Transverse colon (tissue), 4 donors: ENCODE measurements around the gene KCNJ14. TPM values are rescaled to one million over a fixed set of nuclear protein-coding genes. Genes with fewer than 3 reads are reported as not detected.

Experiments
- DNase-seq: peaks from one replicate; pipeline ENCODE4 v3.0.0-alpha.2; 2019
- H3K27ac ChIP-seq, 4 donors: fragments of 200-600 bp; sonication (generic); 2 replicates each; pipeline ENCODE4 v1.5.1; 2016 to 2018; ENCODE audit warnings: inconsistent platforms in 4 of 4
- H3K27me3 ChIP-seq: fragments of 200-600 bp; sonication (generic); 2 replicates; pipeline ENCODE4 v1.5.1; 2017; ENCODE audit warnings: inconsistent platforms
- H3K36me3 ChIP-seq, 4 donors: fragments of 200-600 bp; sonication (generic); 2 replicates each; pipeline ENCODE4 v1.5.1; 2017 to 2019; ENCODE audit warnings: inconsistent platforms in 4 of 4
- H3K4me1 ChIP-seq, 4 donors: fragments of 200-600 bp; sonication (generic); 2 replicates each; pipeline ENCODE4 v1.5.1; 2017 to 2020; ENCODE audit warnings: inconsistent platforms in 4 of 4
- H3K4me3 ChIP-seq, 4 donors: fragments of 200-600 bp; sonication (generic); 1 replicate in 1 of 4; 2 replicates in 3 of 4; pipeline versions ENCODE4 v1.5.1 to v1.6.1; 2017 to 2019; ENCODE audit warnings: inconsistent platforms in 4 of 4
- H3K9me3 ChIP-seq, 2 donors: fragments of 200-600 bp; sonication (generic); 2 replicates each; pipeline ENCODE4 v1.5.1; 2017 to 2019; ENCODE audit warnings: inconsistent platforms in 2 of 2
- EP300 ChIP-seq: sonication (generic); formaldehyde crosslinking; IDR thresholded peaks from one replicate; pipeline ENCODE4 v1.6.1; 2017; ENCODE audit warnings: antibody characterized with exemption, low read depth
- POLR2A ChIP-seq: fragments of 450-650 bp; IDR thresholded peaks from one replicate; pipeline ENCODE4 v1.6.1; 2016; ENCODE audit warnings: antibody characterized with exemption, mild to moderate bottlenecking, moderate library complexity
- POLR2AphosphoS5 ChIP-seq, 3 donors: sonication (generic); formaldehyde crosslinking; IDR thresholded peaks; one replicate each; pipeline ENCODE4 v1.6.1; 2016; ENCODE audit warnings: antibody characterized with exemption in 3 of 3
- WGBS, 2 donors: methylation state at CpG; one replicate each; pipeline ENCODE4 v1.1.5; 2018; ENCODE audit warnings: low coverage in 1 of 2; 5-methylcytosine and 5-hydroxymethylcytosine counted together
- in situ Hi-C, 4 donors: fragments of 200-750 bp; cut with MboI; loops; one replicate each; pipeline versions ENCODE4 v1.15.0 to v1.15.1; 2017; ENCODE audit warnings: low sequenced_read_pairs in 3 of 4, low pct_ligation_motif_present in 1 of 4, low pct_unique_long_range_greater_than_20kb in 1 of 4
- intact Hi-C: fragments of 100-400 bp; cut with DNase I; formaldehyde crosslinking; loops from one replicate; pipeline ENCODE4 v1.15.1; 2023; ENCODE audit warnings: low total_unique reads
- total RNA-seq, 4 donors: library from RNA; depleted of rRNA; stranded (reverse); fragments of >200 nt; gene quantifications; one replicate each; pipeline ENCODE4 v1.1.0, GENCODE V29; 2016
- TF ChIP-seq, protein P1 (sequence below), 5 experiments: fragments of 200-600 bp in 3 of 5; fragments of 450-650 bp in 2 of 5; sonication (generic) in 3 of 5; IDR thresholded peaks; 1 replicate in 2 of 5; 2 replicates in 3 of 5; pipeline ENCODE4 v1.5.1; 2016 to 2017; ENCODE audit warnings: antibody characterized with exemption in 5 of 5, inconsistent platforms in 3 of 5, mild to moderate bottlenecking in 2 of 5, moderate library complexity in 1 of 5

The KCNJ14 gene
- total RNA-seq, 4 donors from 2014 or later = 0.41 to 0.64 TPM; not detected in 2

DNA sequence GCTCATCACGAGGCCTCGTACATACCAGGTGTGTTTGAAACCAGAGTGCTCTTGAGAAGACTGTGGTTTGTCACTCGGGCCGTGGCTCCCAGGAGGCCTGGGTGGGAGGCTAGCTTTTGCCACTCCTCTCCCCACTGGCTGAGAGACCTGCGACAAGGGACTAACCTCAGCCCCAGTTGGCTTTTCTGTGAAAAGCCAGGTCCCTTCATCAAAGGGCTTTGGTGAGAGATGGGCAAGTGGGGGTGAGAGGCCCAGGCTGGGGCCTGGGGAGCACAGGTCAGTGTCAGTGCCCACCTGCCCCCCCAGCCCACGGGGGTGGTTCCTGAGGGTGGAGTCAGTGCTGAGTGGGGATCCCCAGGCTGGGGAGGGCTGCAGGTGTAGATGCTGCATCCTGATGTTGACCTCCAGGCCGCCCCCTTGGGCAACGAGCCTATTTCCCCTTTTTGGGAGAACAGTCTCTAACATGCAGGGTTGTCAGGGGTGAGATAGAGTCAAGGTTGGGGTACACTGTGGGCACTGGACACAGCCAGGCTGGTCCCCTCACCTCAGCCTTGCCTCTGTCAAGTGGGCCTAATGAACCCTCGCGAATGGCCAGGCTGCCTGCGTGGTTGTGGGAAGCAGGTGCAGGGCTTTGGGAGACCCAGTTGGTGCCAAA lies 661 bp downstream of the KCNJ14 start:
- Histone ChIP-seq H3K27ac (no peak overlapping the region), H3K4me3 (no peak overlapping the region), H3K36me3 (peaks cover 0 to 21% (median 10%) of the 10 kb centered on the region in 4 donors), H3K4me1 (no peaks in the 10 kb centered on the region), H3K27me3 (no peaks in the 10 kb centered on the region), H3K9me3 (no peaks in the 10 kb centered on the region)
- no peak for TF ChIP-seq EP300
- TF ChIP-seq POLR2AphosphoS5 (IDR thresholded peaks at IDR 0.05) = no peak
- TF ChIP-seq POLR2A = no peak
- TF ChIP-seq, protein P1, sequence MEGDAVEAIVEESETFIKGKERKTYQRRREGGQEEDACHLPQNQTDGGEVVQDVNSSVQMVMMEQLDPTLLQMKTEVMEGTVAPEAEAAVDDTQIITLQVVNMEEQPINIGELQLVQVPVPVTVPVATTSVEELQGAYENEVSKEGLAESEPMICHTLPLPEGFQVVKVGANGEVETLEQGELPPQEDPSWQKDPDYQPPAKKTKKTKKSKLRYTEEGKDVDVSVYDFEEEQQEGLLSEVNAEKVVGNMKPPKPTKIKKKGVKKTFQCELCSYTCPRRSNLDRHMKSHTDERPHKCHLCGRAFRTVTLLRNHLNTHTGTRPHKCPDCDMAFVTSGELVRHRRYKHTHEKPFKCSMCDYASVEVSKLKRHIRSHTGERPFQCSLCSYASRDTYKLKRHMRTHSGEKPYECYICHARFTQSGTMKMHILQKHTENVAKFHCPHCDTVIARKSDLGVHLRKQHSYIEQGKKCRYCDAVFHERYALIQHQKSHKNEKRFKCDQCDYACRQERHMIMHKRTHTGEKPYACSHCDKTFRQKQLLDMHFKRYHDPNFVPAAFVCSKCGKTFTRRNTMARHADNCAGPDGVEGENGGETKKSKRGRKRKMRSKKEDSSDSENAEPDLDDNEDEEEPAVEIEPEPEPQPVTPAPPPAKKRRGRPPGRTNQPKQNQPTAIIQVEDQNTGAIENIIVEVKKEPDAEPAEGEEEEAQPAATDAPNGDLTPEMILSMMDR (IDR thresholded peaks at IDR 0.05) = no peak
- WGBS, 2 donors = 85% methylated on average over 11 of the region's 11 CpGs; no CpG with 5 or more reads in 1 of the 2 donors
- no peak for DNase-seq
- in situ Hi-C loops = no loop called here
- intact Hi-C loops = no loop called here

DNA sequence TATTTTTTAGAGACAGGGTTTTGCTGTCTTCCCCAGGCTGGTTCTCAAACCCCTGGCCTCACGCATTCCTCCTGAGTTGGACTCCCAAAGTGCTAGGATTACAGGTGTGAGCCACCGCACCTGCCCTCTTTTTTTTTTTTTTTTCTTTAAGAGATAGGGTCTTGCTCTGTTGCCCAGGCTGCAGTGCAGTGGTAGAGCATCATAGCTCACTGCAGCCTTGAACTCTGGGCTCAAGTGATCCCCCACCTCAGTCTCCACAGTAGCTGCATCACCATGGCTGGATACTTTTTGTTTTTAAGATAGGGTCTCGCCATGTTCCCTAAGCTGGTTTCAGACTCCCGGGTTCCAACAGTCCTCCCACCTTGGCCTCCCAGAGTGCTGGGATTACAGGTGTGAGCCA lies 1.5 kb downstream of the KCNJ14 start:
- Histone ChIP-seq H3K36me3 (peaks cover 0 to 13% (median 6%) of the 10 kb centered on the region in 4 donors), H3K9me3 (no peaks in the 10 kb centered on the region), H3K27me3 (no peaks in the 10 kb centered on the region), H3K27ac (no peak overlapping the region), H3K4me3 (no peak overlapping the region), H3K4me1 (no peaks in the 10 kb centered on the region)
- intact Hi-C loops (no loop called here), in situ Hi-C loops (no loop called here)
- no peak for DNase-seq
- 90 to 94% methylated on average over 4 of the region's 4 CpGs for WGBS, 2 donors
- no peak for TF ChIP-seq EP300
- TF ChIP-seq POLR2A = no peak
- no peak for TF ChIP-seq POLR2AphosphoS5 (IDR thresholded peaks at IDR 0.05)

DNA sequence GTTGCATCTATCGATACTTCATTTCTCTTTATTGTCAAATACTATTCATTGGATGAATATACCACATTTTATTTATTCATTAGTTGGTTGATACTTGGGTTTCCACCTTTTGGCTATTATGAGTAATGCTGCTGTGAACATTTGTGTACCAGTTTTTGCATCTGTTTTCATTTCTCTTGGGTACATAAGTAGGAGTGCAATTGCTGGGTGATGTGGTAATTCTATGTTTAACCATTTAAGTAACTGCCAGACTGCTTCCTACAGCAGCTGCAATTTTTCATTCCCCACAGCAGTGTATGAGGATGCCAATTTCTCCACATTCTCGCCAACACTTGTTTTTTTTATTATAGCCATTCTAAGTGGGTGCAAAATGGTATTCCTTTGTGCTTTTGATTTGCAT lies 2.6 kb downstream of the KCNJ14 start:
- in situ Hi-C loops (no loop called here), intact Hi-C loops (no loop called here)
- H3K36me3 ChIP-seq = peaks cover 0 to 10% (median 2%) of the 10 kb centered on the region in 4 donors
- no peak overlapping the region for H3K4me3 ChIP-seq
- H3K4me1 ChIP-seq = no peaks in the 10 kb centered on the region
- no peak overlapping the region for H3K27ac ChIP-seq
- WGBS, 2 donors = 85 to 89% methylated on average over 1 to 2 of the region's 2 CpGs
- no peaks in the 10 kb centered on the region for H3K9me3 ChIP-seq
- TF ChIP-seq POLR2A = no peak
- TF ChIP-seq, protein P1 (IDR thresholded peaks at IDR 0.05) = no peak
- no peak for TF ChIP-seq EP300
- TF ChIP-seq POLR2AphosphoS5 (IDR thresholded peaks at IDR 0.05) = no peak
- no peak for DNase-seq
- H3K27me3 ChIP-seq = no peaks in the 10 kb centered on the region

DNA sequence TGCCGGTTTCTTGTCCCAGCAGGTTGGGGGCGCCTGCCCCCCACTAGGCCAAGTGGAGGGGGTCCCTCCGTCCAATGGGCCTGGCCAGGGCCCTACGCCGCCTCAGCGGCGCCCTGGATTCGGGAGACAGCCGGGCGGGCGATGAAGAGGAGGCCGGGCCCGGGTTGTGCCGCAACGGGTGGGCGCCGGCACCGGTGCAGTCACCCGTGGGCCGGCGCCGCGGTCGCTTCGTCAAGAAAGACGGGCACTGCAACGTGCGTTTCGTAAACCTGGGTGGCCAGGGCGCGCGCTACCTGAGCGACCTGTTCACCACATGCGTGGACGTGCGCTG lies 6.2 kb downstream of the KCNJ14 start:
- intact Hi-C loops (no loop called here), in situ Hi-C loops (no loop called here)
- no peaks in the 10 kb centered on the region for H3K9me3 ChIP-seq
- H3K27ac ChIP-seq = no peak overlapping the region
- 67 to 90% methylated on average over 1 to 35 of the region's 36 CpGs for whole genome bisulfite sequencing, 2 donors
- DNase-seq = no peak
- TF ChIP-seq EP300 = no peak
- TF ChIP-seq, protein P1 (IDR thresholded peaks at IDR 0.05) = no peak
- no peak for TF ChIP-seq POLR2A
- TF ChIP-seq POLR2AphosphoS5 (IDR thresholded peaks at IDR 0.05) = no peak
- no peaks in the 10 kb centered on the region for H3K27me3 ChIP-seq
- no peaks in the 10 kb centered on the region for H3K4me1 ChIP-seq
- H3K4me3 ChIP-seq = no peak overlapping the region
- no peaks in the 10 kb centered on the region for H3K36me3 ChIP-seq
